Measurements from ENCODE around the gene CNNM2. TPM values are rescaled to one million over a fixed set of nuclear protein-coding genes. Genes with fewer than 3 reads are reported as not detected.
"Not testable (repeated sequence)": the region's sequence is repeated elsewhere in the genome, so short reads cannot be mapped to it uniquely, and the experiment has no call there.

Gene CNNM2
- total RNA-seq, 2 donors from 2014 or later, result 6.6 to 7.4 TPM

DNA sequence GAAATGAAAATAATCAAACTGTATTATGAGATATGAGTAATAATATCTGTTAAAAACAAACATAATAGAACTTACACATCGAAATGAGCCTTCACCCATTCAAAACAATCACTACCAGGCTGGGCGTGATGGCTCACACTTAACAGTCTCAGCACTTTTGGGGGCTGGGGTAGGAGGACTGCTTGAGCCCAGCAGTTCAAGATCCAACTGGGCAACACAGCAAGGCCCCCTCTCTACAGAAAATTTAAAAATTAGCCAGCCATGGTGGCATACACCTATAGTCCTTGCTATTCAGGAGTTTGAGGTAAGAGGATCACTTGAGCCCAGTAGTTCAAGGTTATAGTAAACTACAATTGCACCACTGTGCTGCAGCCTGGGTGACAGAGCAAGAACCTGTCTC, 199.2 kb downstream of the CNNM2 start:
- H3K4me1 Mint-ChIP-seq, result peaks cover 7% of the 10 kb centered on the region
- H3K4me3 Mint-ChIP-seq, result no peak overlapping the region
- peaks cover 6% of the 10 kb centered on the region for H3K36me3 Mint-ChIP-seq (ENCODE audit: low read depth)
- H3K9me3 Mint-ChIP-seq, result no peaks in the 10 kb centered on the region
- H3K27me3 Mint-ChIP-seq, result no peaks in the 10 kb centered on the region
- ATAC-seq (replicated peaks), result no peak
- H3K27ac Mint-ChIP-seq, result no peak overlapping the region

DNA sequence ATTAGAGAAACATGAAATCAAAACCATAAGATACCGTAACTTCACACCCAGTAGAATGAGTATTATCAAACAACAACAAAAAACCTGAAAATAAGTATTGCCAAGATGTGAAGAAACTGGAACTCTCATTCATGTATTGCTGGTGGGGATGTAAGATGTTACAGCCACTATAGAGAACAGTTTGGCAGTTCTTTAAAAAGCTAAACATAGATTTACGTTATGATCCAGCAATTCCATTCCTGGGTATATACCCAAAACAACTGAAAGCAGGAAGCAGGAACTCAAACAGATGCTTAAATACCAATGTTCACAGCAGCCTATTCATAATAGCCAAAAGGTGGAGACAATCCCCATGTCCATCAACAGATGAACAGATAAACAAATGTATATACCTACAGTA, 202.5 kb downstream of the CNNM2 start:
- Mint-ChIP-seq H3K27ac (no peak overlapping the region), H3K4me3 (no peak overlapping the region), H3K9me3 (no peaks in the 10 kb centered on the region), H3K27me3 (no peaks in the 10 kb centered on the region), H3K36me3 (ENCODE audit: low read depth) (peaks cover 5% of the 10 kb centered on the region), H3K4me1 (no peaks in the 10 kb centered on the region)
- ATAC-seq (replicated peaks), result no peak

DNA sequence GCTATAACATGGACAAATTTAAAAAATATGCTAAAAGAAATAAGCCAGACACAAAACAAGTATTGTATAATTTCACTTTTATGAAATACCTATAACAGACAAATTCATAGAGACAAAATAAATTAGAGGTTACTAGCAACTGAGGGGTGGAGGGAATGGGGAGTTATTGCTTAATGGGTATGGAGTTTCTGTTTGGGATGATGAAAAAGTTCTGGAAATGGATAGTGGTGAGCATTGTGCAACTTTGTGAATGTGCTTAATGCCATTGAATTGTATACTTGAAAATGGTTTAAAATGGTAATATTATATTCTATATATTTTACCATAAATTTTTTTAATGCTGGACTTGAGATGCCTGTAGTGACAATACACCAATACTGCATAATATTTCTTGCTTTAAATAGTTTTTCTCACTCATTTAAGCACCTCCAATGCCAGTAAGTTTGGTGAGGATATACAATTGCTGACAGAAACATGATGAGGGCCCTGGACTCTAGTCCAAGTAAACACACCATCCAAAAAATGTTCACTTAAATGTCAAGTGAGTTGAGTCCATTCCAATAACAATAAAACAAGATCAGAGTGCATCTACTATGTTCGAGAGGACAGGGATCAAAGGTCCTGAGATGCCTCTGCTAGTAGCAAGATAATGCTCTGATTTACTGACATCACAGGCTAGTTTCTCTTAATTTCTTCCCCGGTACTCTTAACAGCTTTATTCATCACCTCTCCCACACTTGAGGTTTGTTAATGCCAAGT, 203.1 kb downstream of the CNNM2 start:
- Mint-ChIP-seq H3K4me1 (peaks cover 5% of the 10 kb centered on the region), H3K4me3 (no peak overlapping the region), H3K27ac (no peak overlapping the region), H3K27me3 (no peaks in the 10 kb centered on the region), H3K9me3 (no peaks in the 10 kb centered on the region), H3K36me3 (ENCODE audit: low read depth) (peaks cover 10% of the 10 kb centered on the region)
- no peak for ATAC-seq (replicated peaks)

DNA sequence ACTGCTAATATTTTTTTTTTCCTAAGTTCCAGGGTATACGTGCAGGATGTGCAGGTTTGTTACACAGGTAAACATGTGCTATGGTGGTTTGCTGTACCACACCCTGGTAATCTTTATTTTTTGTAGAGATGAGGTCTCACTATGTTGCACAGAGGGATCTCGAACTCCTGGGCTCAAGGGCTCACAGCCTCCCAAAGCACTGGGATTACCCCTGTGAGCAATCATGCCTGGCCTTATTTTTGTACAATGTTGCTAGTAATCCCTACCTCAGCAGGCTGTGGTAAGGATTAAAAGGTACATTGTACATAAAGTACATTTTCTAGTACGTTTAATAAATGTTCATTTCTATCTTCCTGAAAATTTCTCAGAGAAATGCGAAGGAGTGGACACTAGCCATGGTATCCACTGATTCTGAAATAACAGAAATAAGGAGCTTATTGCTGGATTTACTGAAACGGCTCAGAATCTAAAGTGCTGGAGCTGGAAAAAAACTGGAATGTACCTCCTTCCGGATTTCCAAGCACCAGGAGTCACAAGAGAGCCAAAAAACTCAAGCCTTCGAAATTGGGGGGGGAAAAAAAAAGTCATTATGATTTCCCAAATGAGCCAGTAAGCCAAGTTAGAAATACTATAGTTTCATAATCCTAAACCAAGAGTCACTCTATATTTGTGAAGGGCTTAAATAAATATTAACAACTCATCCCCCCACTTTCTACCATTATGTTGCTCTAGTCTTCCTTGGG, 205.4 kb downstream of the CNNM2 start:
- Mint-ChIP-seq H3K9me3 (no peaks in the 10 kb centered on the region), H3K27me3 (no peaks in the 10 kb centered on the region), H3K4me1 (peaks cover 6% of the 10 kb centered on the region), H3K4me3 (no peak overlapping the region), H3K27ac (peak overlapping the region; percentile 16), H3K36me3 (ENCODE audit: low read depth) (peaks cover 17% of the 10 kb centered on the region)
- no peak for ATAC-seq (replicated peaks)

DNA sequence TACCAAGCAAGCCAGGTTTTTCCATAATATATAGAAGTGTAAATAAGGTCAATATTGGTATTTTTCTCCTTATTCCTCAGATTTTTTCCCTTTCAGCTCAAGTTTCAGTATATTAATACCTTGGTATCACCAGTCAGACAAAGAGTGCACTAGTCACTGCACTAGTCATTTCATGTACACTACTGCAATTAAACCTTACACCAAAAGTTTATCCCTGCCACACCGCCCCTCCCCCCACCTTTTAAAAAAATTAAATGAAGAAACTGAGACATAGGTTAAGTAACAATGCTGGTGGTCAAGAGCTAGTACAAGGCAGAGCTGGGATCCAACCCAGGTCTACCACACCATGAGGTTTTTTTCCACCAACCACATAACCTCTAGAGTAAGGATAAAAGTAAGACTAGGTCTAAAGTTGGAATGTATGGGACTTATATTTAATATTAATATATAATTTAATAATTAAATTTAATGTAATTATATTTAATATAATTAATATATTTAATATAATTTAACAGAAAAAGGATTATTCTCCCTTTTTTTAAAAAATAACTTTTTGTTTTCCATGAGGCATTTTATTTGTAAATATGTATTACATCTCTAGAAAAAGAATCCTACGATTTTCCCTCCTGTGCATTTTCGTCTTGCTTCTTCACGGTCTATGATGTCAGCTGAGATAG, 206.5 kb downstream of the CNNM2 start:
- H3K27me3 Mint-ChIP-seq, result no peaks in the 10 kb centered on the region
- peaks cover 17% of the 10 kb centered on the region for H3K36me3 Mint-ChIP-seq (ENCODE audit: low read depth)
- peaks cover 6% of the 10 kb centered on the region for H3K4me1 Mint-ChIP-seq
- H3K4me3 Mint-ChIP-seq, result no peak overlapping the region
- peak; percentile 40 for ATAC-seq (replicated peaks)
- H3K27ac Mint-ChIP-seq, result no peak overlapping the region
- H3K9me3 Mint-ChIP-seq, result no peaks in the 10 kb centered on the region

DNA sequence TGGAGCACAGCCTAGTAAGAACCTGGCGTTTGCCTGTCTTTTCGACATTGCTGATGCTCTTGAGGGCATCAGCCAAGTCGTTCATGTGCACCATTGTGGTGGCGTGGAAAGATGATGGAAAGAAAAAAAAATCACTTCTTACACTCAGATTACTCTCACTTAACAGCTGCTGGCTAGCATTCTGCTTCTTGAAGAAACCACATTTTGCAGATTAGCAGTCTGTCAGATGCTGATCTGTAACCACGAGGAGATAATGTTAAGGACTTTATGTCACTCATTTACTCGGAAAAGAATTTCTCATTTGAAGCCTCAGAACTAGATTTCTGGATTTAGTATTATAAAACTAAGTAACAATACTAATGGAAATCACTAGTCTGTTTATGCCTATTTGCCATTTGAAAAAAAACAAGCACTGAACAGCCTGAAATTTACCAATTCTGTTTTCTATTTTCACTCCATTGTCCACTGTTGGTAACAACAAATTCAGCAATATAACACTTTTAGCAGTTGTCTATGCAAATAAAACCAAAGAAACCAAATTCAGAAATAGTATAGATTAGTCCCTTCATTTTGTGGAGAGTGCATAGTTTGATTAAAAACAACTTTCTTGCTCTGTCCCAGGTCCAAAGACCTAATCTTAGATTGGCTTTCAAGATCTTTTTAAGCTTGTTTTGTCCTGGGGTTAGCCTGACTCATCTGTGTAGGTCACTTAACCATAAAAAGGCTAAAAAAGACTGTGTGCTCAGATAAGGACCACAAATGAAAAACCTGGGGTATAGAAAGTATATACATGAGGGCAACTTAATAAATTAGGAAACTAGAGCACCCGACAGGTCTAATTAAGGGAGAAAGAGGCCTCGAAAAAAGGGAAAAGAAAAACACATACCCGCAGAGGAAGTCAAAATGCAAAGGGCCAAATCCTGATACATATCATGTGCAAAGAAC, 207.5 kb downstream of the CNNM2 start:
- Mint-ChIP-seq H3K4me3 (no peak overlapping the region), H3K36me3 (ENCODE audit: low read depth) (peaks cover 18% of the 10 kb centered on the region), H3K27ac (no peak overlapping the region), H3K4me1 (peaks cover 6% of the 10 kb centered on the region), H3K9me3 (no peaks in the 10 kb centered on the region), H3K27me3 (no peaks in the 10 kb centered on the region)
- ATAC-seq (replicated peaks), result peak; percentile 47

DNA sequence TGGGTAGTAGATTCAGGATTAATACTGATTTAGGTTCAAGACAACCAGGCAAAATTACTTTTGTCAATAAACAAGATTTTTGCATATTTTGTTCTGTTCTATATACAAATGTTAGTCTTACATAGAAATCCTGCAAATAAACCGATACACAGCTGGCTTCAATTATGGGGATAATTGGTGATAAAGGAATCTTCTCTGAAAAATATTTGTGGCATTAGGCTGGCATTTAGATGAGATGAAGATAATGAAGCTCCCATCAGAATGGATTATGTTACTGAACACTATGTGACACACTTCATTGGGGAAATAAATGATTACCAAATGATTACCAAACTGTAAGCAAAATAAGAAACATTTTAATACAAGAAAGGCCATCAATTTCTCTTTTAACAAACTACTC, 209.1 kb downstream of the CNNM2 start:
- Mint-ChIP-seq H3K36me3 (ENCODE audit: low read depth) (peaks cover 28% of the 10 kb centered on the region), H3K9me3 (no peaks in the 10 kb centered on the region), H3K27ac (no peak overlapping the region), H3K27me3 (no peaks in the 10 kb centered on the region), H3K4me3 (no peak overlapping the region), H3K4me1 (peaks cover 6% of the 10 kb centered on the region)
- no peak for ATAC-seq (replicated peaks)

DNA sequence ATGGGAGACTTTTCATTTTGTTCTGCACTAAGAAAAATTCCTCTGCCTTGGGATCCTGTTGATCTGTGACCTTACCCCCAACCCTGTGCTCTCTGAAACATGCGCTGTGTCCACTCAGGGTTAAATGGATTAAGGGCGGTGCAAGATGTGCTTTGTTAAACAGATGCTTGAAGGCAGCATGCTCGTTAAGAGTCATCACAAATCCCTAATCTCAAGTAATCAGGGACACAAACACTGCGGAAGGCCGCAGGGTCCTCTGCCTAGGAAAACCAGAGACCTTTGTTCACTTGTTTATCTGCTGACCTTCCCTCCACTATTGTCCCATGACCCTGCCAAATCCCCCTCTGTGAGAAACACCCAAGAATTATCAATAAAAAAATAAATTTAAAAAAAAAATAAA, 212.1 kb downstream of the CNNM2 start:
- not testable (repeated sequence) for ATAC-seq (replicated peaks); H3K27ac Mint-ChIP-seq; H3K9me3 Mint-ChIP-seq; H3K4me3 Mint-ChIP-seq; H3K27me3 Mint-ChIP-seq
- H3K36me3 Mint-ChIP-seq (ENCODE audit: low read depth), result peaks cover 46% of the 10 kb centered on the region
- H3K4me1 Mint-ChIP-seq, result peaks cover 11% of the 10 kb centered on the region

DNA sequence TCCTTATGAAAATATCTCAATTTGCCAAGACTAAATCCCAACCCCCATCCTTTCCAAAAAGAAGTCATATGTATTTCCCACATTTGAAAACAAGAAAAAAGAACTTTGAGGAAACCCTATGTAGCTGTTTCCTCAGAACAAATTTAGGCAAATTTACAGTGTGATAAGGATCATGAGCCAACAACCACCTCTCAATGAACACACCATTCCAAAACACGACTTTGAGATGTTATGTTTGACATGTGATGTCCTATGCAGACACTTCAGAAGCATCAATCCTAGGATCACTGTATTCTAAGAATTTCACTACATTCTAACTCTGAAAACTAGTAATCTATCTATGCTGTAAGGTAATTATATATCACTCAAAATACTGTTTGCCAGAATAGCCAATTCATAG, 212.8 kb downstream of the CNNM2 start:
- no peaks in the 10 kb centered on the region for H3K27me3 Mint-ChIP-seq
- H3K27ac Mint-ChIP-seq, result peak overlapping the region; percentile 41
- H3K4me3 Mint-ChIP-seq, result no peak overlapping the region
- no peaks in the 10 kb centered on the region for H3K9me3 Mint-ChIP-seq
- peaks cover 49% of the 10 kb centered on the region for H3K36me3 Mint-ChIP-seq (ENCODE audit: low read depth)
- ATAC-seq (replicated peaks), result no peak
- peaks cover 13% of the 10 kb centered on the region for H3K4me1 Mint-ChIP-seq

DNA sequence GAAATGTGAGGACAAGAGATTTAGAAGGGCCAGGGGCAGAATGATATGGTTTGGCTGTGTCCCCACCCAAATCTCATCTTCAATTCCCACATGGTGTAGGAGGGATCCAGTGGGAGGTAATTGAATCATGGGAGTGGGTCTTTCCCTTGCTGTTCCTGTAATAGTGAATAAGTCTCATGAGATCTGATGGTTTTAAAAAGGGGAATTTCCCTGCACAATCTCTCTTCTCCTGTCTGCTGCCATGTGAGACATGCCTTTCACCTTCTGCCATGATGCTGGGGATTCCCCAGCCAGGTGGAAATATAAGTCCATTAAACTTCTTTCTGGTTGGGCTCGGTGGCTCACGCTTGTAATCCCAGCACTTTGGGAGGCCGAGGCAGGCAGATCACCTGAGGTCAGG, 217.1 kb downstream of the CNNM2 start:
- Mint-ChIP-seq H3K4me3 (peak overlapping the region; percentile 55), H3K36me3 (ENCODE audit: low read depth) (peaks cover 80% of the 10 kb centered on the region), H3K4me1 (peaks cover 12% of the 10 kb centered on the region), H3K27ac (peak overlapping the region; percentile 74)
- H3K9me3 Mint-ChIP-seq, H3K27me3 Mint-ChIP-seq: not testable (repeated sequence)
- ATAC-seq (replicated peaks), result peak; percentile 79

DNA sequence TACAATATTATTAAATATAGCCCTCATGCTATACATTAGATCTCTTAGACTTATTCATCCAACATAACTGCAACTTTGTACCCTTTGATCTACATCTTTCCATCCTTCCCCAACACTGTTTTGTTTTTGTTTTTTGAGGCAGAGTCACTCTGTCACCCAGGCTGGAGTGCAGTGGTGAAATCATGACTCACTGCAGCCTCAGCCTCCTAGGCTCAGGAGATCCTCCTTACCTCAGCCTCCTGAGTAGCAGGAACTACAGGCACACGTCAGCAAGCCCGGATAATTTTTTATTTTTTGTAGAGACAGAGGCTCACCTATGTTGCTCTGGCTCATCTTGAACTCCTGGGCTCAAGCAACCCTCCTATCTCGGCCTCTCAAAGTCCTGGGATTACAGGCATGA, 221.7 kb downstream of the CNNM2 start:
- H3K27me3 Mint-ChIP-seq, result no peaks in the 10 kb centered on the region
- no peak overlapping the region for H3K4me3 Mint-ChIP-seq
- H3K36me3 Mint-ChIP-seq (ENCODE audit: low read depth), result peaks cover 75% of the 10 kb centered on the region
- peaks cover 11% of the 10 kb centered on the region for H3K4me1 Mint-ChIP-seq
- peak; percentile 52 for ATAC-seq (replicated peaks)
- peak overlapping the region; percentile 28 for H3K27ac Mint-ChIP-seq
- H3K9me3 Mint-ChIP-seq, result no peaks in the 10 kb centered on the region

Measured in activated T-helper 17 cell treated with anti-CD3 and anti-CD28 coated beads, Interleukin-2, amount 50 U/mL, for 72 hours (primary cell).